HG02885 (cell line): ENCODE results near the gene TCF7.
"Not testable (repeated sequence)": the region's sequence is repeated elsewhere in the genome, so short reads cannot be mapped to it uniquely, and the experiment has no call there.

Experiments used
- ATAC-seq: cut with Tn5 transposase; IDR thresholded peaks from one replicate; pipeline ENCODE4 v1.9.1; 2021; ENCODE audit warnings: mild to moderate bottlenecking; ENCODE audit not compliant: unreplicated experiment, poor library complexity

Gene TCF7

DNA sequence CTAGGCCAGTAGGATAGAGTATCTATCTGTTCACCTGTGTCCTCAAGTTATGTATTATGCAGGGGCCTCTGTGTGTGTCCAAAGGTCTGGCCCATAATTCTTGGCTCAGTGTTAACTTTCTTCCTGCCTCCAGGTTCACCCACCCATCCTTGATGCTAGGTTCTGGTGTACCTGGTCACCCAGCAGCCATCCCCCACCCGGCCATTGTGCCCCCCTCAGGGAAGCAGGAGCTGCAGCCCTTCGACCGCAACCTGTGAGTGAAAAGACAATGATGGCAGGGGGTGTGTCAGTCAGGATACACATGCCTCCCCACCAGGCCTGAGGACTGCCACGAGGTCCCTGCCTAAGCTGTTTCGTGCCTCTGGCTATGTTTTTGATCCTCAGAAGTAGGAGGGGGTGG, 27.6 kb downstream of the TCF7 start:
- no peak for ATAC-seq

DNA sequence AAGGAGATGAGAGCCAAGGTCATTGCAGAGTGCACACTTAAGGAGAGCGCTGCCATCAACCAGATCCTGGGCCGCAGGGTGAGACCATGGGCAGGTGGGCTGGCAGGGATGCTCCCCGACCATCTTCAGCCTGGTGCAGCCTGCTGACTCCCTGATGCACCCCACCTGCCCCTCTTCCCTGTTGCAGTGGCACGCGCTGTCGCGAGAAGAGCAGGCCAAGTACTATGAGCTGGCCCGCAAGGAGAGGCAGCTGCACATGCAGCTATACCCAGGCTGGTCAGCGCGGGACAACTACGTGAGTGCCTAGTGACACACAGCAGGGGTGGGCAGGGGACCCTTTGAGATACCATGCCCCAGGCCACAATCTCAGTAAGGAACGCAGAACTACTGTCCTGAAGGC, 28.3 kb downstream of the TCF7 start:
- ATAC-seq: no peak

DNA sequence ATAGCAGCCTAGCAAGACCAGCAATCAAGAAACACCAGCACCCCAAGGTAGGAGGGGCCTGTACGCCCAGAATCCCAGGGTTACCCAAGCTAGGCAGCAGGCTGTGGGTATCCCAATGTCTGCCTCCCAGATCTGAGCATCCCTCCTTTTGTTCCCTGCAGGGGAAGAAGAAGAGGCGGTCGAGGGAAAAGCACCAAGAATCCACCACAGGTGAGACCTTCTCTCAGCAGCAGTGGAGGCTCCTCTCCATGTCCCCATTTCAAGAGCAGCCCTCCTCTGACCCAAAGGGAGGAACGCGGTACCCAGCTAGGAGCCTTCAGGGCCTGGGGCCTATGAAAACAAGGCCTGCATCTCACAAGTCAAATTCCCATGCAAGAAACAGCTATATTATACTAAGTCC, 28.9 kb downstream of the TCF7 start:
- no peak for ATAC-seq

GRCh38 chr5:134143944-134144941, 29.8 kb downstream of the TCF7 start:
- no peak for ATAC-seq

DNA sequence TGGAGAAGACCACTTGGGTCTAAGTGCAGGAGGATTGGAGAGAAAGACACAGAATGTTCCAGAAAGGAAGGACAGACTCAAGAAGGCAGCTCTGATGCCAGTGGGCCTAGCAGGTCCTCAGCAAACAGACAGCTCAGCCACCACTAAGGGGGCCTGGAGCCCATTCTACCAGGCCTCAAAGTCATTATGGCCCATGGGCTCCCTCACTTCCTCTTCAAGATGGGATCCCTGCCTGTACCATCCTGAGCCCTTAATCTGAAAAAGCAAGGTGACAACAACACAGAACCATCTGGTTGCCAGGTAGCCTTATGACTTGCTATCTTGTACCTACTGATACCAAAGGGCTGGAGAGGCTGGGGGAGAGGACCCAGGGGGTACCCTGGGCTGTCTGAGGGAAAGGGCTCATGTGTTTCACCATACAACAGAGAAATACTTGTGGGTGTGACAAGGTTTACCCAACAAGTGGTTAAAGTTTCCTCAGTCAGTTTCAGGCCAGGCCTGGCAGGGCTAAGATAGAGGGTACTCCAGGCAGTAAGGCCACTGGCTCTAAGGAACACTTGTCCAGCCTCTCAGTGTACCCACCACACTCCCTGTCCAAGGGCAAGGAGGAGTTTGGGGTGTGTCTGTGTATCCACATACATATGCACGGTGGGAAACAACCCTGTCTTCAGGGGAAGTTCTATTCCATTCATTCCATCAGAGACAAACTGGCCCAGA, 30.7 kb downstream of the TCF7 start:
- ATAC-seq: no peak

GRCh38 chr5:134145779-134146581, 31.5 kb downstream of the TCF7 start:
- ATAC-seq: peak; percentile 73

- no peak for ATAC-seq
Observed at GRCh38 chr5:134146651-134147518, 32.4 kb downstream of the TCF7 start.

DNA sequence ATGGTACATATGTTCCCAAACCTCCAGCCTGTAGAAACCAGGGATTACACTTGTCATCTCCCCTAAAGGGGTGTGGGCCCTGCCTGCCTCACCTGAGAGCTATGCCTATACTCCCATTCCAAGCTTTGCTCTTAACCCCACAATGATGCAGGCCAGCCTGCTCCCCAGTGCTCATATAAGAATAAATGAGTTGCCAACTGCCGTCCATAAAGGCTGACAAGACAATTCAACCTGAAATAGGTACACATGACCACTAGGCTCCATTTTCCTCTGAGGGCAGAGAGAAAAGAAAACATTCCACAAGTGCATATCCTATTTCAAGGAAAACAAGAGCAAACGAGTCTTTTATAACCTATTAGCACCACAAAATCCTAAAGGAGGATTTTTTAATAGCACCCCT, 33.8 kb downstream of the TCF7 start:
- ATAC-seq: no peak

- no peak for ATAC-seq
Observed at GRCh38 chr5:134148986-134149539, 34.6 kb downstream of the TCF7 start.

- ATAC-seq: no peak
Observed at GRCh38 chr5:134149571-134150303, 35.3 kb downstream of the TCF7 start.

DNA sequence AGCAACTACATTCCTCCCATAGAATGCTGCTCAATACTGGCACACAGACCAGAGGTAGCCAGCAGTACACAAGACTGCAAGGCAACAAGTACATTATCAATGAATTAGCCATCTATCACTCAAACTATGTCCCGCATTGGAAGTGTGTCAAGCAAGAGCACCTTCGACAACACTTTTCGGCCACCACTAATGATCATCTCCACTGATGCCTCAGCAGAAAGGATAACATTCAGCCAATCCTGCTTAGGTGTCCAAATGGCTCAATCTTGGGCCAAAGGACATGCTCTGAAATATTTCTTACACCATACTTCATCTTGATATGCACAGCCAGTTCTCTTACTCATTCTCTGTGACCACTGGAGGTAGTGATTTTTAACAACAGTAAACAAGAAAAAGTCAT, 37.2 kb downstream of the TCF7 start:
- no peak for ATAC-seq

DNA sequence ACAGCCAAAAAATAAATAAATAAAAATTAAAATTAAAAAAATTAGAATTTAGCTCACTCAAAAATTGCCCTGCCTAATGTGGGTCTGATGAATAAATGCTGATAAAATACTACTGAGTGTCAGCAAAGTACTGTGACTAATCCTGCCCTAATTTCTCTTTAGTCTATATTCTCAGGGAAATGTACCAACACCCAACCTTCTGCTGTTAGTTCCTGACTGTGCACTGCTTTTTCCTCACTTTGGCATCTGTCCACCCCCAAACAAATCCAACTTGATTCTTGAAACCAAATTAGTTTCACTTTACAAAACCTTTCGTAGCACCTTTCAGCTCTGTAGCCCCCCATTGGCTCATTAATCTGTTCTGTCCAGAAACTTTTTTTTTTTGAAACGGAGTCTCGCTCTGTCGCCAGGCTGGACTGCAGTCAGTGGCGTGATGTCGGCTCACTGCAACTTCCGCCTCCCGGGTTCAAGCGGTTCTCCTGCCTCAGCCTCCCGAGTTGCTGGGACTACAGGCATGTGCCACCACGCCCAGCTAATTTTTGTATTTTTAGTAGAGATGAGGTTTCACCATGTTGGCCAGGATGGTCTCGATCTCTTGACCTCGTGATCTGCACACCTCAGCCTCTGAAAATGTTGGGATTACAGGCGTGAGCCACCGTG, 37.8 kb downstream of the TCF7 start:
- ATAC-seq: not testable (repeated sequence)

DNA sequence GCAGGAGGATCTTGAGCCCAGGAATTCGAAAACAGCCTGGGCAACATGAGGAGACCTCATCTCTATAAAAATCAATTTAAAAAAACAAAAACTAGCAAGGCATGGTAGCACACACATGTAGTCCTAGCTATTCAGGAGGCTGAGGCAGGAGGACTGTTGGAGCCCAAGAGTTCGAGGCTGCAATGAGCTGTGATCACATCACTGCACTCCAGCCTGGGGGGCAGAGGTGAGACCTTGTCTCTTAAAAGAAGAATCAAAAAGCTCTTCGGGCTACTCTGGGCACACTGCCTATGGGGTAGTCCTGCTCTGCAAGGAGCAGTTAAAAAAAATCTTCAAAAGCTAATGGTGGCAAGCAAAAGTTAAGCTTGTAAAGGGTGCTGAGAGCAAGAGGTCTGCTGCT, 38.8 kb downstream of the TCF7 start:
- ATAC-seq: no peak

DNA sequence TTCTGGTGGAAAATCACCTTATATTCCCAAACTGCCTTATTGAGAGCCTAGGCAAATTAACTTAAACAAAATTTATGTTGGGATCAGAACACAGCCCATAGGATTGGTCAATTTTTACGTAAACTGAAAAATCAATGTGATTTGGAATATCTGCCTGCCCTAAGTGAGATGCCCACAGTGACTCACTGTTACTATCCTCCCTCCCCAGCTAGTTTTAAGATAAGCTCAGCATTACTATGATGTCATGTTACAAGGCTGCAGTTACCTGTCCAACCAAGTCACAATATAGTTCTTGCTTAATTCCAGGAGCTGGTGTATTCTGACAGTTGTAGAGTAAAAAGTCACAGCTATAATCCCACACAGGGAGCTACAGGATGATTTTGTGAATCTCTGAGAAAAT, 39.2 kb downstream of the TCF7 start:
- no peak for ATAC-seq

- ATAC-seq: no peak
Observed at GRCh38 chr5:134161513-134162395, 47.3 kb downstream of the TCF7 start.

DNA sequence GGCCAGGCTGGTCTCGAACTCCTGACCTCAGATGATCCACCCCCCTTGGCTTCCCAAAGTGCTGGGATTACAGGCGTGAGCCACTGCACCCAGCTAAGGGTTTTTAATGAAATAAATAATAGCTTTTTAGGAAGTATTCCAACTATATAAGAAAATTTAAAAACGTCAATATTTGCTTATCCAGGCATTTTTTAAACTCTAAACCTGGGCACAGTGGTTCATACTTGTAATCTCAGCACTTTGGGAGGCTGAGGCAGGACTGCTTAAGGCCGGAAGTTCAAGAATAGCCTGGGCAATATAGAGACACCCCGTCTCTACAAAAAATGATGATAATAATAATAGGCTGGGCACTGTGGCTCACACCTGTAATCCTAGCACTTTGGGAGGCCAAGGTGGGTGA, 48.1 kb downstream of the TCF7 start:
- ATAC-seq: no peak

- no peak for ATAC-seq
Observed at GRCh38 chr5:134171972-134172371, 57.5 kb downstream of the TCF7 start.
